ENCODE measurements around the gene ARIH1.

ARIH1 gene

GRCh38 chr15:72584006-72584405, 109.9 kb downstream of the ARIH1 start:
- no peak for TF ChIP-seq CTCF (IDR thresholded peaks at IDR 0.05; ENCODE audit: poor library complexity, severe bottlenecking)

DNA sequence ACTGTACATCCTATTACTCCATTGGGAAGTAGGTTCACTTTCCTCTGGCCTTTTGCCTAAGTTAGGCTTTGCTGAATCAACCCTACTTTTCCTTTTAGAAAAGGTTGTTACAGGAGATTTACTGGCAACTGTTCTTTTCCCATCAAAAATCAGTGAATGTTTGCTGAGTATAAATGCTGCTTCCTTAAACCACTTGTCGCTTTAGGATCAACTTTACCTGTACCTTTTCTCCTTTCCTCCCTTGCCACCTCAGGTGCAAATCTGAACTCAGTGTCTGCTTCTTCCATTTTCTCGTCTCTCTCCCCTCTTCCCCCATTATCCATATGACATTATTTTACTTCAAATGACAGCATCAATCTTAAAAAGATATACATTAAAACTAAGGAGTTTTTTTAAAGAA, 110.9 kb downstream of the ARIH1 start:
- no peaks in the 10 kb centered on the region for H3K27me3 ChIP-seq (ENCODE audit: insufficient read depth, poor library complexity, severe bottlenecking)
- H3K9me3 ChIP-seq (ENCODE audit: severe bottlenecking): no peaks in the 10 kb centered on the region
- H3K36me3 ChIP-seq (ENCODE audit: low read depth): peaks cover 73% of the 10 kb centered on the region
- no peak for ATAC-seq (ENCODE audit: low read depth)
- no peaks in the 10 kb centered on the region for H3K4me1 ChIP-seq (ENCODE audit: insufficient read depth, poor library complexity, severe bottlenecking)
- no peak for TF ChIP-seq CTCF (IDR thresholded peaks at IDR 0.05; ENCODE audit: poor library complexity, severe bottlenecking)
- no peak overlapping the region for H3K4me3 ChIP-seq (ENCODE audit: severe bottlenecking)
- no peak for DNase-seq (ENCODE audit: low spot score)
- no peak overlapping the region for H3K27ac ChIP-seq (ENCODE audit: poor library complexity, severe bottlenecking)

More at GRCh38 chr15:72584006-72584405, 109.9 kb downstream of the ARIH1 start:
- Histone ChIP-seq H3K9me3 (ENCODE audit: severe bottlenecking) (no peaks in the 10 kb centered on the region), H3K4me3 (ENCODE audit: severe bottlenecking) (no peak overlapping the region), H3K27ac (ENCODE audit: poor library complexity, severe bottlenecking) (no peak overlapping the region), H3K27me3 (ENCODE audit: insufficient read depth, poor library complexity, severe bottlenecking) (no peaks in the 10 kb centered on the region), H3K4me1 (ENCODE audit: insufficient read depth, poor library complexity, severe bottlenecking) (no peaks in the 10 kb centered on the region), H3K36me3 (ENCODE audit: low read depth) (peaks cover 83% of the 10 kb centered on the region)
- ATAC-seq (ENCODE audit: low read depth): no peak
- no peak for DNase-seq (ENCODE audit: low spot score)

DNA sequence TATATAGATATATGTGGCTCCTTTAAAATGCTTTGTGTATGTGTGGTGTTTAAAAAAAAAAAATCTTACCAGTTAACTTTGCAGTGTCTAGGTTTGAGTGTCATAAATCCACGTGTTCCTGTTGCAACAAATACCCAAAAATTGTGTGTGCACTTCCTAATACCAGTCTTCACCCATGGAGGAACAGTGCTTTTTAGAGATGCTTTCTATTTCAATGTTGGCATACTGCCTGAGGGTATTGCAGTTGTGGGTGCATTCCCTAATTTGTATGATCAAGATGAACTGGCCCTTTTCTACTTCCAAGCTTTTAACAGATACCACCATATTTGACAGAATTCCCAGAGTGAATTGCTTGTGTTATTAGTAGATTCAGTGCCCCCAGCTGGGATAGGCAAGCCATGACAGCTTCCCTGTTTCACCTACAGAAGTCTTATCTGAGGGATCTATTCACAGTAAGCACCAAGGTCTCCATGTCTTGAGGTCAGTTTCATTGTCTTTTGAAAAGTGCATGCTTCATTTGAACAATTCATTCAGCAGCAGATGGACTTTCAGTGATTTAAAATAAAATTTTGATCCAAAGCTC, 111.4 kb downstream of the ARIH1 start:
- DNase-seq (ENCODE audit: low spot score): no peak
- peak; percentile 22; the same call in 1 of the 3 replicates for ATAC-seq (ENCODE audit: low read depth)
- Histone ChIP-seq H3K36me3 (ENCODE audit: low read depth) (peaks cover 68% of the 10 kb centered on the region), H3K4me3 (ENCODE audit: severe bottlenecking) (no peak overlapping the region), H3K27ac (ENCODE audit: poor library complexity, severe bottlenecking) (no peak overlapping the region), H3K27me3 (ENCODE audit: insufficient read depth, poor library complexity, severe bottlenecking) (no peaks in the 10 kb centered on the region), H3K9me3 (ENCODE audit: severe bottlenecking) (no peaks in the 10 kb centered on the region), H3K4me1 (ENCODE audit: insufficient read depth, poor library complexity, severe bottlenecking) (no peaks in the 10 kb centered on the region)
- TF ChIP-seq CTCF (IDR thresholded peaks at IDR 0.05; ENCODE audit: poor library complexity, severe bottlenecking): peak; percentile 38

- TF ChIP-seq CTCF (IDR thresholded peaks at IDR 0.05; ENCODE audit: poor library complexity, severe bottlenecking): no peak
- H3K36me3 ChIP-seq (ENCODE audit: low read depth): peaks cover 42% of the 10 kb centered on the region
- no peak for DNase-seq (ENCODE audit: low spot score)
- no peaks in the 10 kb centered on the region for H3K27me3 ChIP-seq (ENCODE audit: insufficient read depth, poor library complexity, severe bottlenecking)
- H3K9me3 ChIP-seq (ENCODE audit: severe bottlenecking): no peaks in the 10 kb centered on the region
- no peak overlapping the region for H3K27ac ChIP-seq (ENCODE audit: poor library complexity, severe bottlenecking)
- ATAC-seq (ENCODE audit: low read depth): no peak
- H3K4me1 ChIP-seq (ENCODE audit: insufficient read depth, poor library complexity, severe bottlenecking): no peaks in the 10 kb centered on the region
- H3K4me3 ChIP-seq (ENCODE audit: severe bottlenecking): no peak overlapping the region
Measured at GRCh38 chr15:72588096-72588495, 114.0 kb downstream of the ARIH1 start.

- Histone ChIP-seq H3K27me3 (ENCODE audit: insufficient read depth, poor library complexity, severe bottlenecking) (no peaks in the 10 kb centered on the region), H3K27ac (ENCODE audit: poor library complexity, severe bottlenecking) (no peak overlapping the region), H3K9me3 (ENCODE audit: severe bottlenecking) (no peaks in the 10 kb centered on the region), H3K4me3 (ENCODE audit: severe bottlenecking) (no peak overlapping the region), H3K4me1 (ENCODE audit: insufficient read depth, poor library complexity, severe bottlenecking) (no peaks in the 10 kb centered on the region), H3K36me3 (ENCODE audit: low read depth) (peaks cover 19% of the 10 kb centered on the region)
- ATAC-seq (ENCODE audit: low read depth) (0 out of 3 replicates have a peak, but pooled peaks have one; percentile 17), DNase-seq (ENCODE audit: low spot score) (no peak)
- no peak for TF ChIP-seq CTCF (IDR thresholded peaks at IDR 0.05; ENCODE audit: poor library complexity, severe bottlenecking)
Measured at GRCh38 chr15:72590427-72590826, 116.3 kb downstream of the ARIH1 start.

Data from RWPE2 (cell line).